Left colon (tissue), 2 donors: ENCODE measurements around the gene C6orf15. TPM values are rescaled to one million over a fixed set of nuclear protein-coding genes. Genes with fewer than 3 reads are reported as not detected.

ENCODE experiments used
- ATAC-seq: fragments of 200-7000 bp; cut with Tn5 transposase; one replicate; pipeline ENCODE4 v1.9.1; 2020; ENCODE audit warnings: mild to moderate bottlenecking, moderate library complexity
- DNase-seq, 2 donors: peaks; one replicate each; pipeline ENCODE4 v3.0.0-alpha.2; 2020
- intact Hi-C, 2 donors: fragments of 100-400 bp; cut with DNase I in 1 of 2; cut with micrococcal nuclease in 1 of 2; formaldehyde crosslinking; loops; one replicate each; pipeline versions ENCODE4 v1.11.2 to v1.14.0; 2022; cut with DNase I, micrococcal nuclease
- long read RNA-seq: library from polyadenylated mRNA; unstranded; transcript quantifications from one replicate; pipeline ENCODE4 v2.0.0, GENCODE V29; 2021
- total RNA-seq, 2 donors: library from RNA; stranded (reverse); fragmentation: NEBNext Ultra II Directional; extraction: Animal tissue kit (Norgen Biotek cat#: 25700); gene quantifications; one replicate each; pipeline ENCODE4 v1.2.1, GENCODE V29; 2021
- donor health status: DM: no; HTN: no; CAD: no.
- donor health status: DM: yes; HTN: yes; CAD: no.

C6orf15 gene
- not detected for total RNA-seq
- long read RNA-seq = 0 reads

DNA sequence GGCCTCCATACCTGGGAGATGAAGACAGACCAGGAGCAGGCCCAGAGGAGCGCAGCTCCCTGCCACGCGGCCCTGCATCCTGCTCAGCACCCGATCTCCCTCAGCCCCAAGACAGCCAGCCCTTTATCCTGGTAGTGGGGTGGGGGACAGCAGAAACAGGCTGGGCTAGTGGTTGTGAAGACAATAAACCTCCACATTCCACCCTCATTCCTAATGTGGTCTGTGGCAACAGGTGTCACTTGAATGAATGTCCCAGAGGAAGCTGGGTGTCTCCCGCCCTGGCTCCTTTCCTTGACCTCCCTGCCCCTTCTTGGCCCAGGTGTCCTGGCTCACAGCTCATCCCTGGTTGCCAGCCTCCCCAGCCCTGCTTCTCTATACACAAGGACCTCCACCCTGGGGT, at the start of gene C6orf15:
TSS of gene C6orf15 (minus strand) at position 98 of the 400 bp plus-strand sequence. CDS start at position 78, 20 bp downstream.
- no peak for DNase-seq
- intact Hi-C loops = no loop called here
- ATAC-seq = no peak

DNA sequence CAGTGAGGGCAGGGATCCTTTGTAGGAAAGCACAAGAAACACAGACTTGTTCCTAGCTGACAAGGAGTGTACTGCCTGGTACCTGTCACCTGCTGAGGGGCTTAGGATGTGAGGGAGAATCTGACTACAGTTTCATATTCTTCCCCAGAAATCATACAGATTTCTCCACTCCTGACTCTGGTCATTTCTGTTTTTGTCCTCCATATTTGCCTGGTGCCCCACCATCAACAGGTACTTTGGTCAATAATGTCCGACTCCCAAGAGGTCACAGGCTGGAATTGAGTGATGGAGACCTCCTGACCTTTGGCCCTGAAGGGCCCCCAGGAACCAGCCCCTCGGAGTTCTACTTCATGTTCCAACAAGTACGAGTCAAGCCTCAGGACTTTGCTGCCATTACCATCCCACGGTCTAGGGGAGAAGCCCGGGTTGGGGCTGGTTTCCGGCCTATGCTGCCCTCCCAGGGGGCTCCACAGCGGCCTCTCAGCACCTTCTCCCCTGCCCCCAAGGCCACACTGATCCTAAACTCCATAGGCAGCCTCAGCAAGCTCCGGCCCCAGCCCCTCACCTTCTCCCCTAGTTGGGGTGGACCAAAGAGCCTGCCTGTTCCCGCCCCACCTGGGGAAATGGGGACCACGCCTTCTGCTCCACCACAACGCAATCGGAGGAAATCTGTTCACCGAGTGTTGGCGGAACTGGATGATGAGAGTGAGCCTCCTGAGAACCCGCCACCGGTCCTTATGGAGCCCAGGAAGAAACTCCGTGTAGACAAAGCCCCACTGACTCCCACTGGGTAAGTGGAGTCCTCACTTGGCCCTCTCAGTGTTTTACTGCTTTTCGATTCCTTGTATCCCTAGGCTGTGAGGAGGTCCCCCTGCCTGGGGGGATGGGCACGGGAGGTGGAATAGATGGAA, 49.1 kb upstream of the C6orf15 start:
- intact Hi-C loops = no loop called here
- DNase-seq = no peak
- no peak for ATAC-seq

- DNase-seq (peak in 1 of 2 donors; percentile 43), ATAC-seq (peak; percentile 4)
- intact Hi-C loops = no loop called here
These were observed 46.8 kb upstream of the C6orf15 start for GRCh38 chr6:31158863-31159855.

- DNase-seq = peak; percentile 99
- intact Hi-C loops = no loop called here
- peak; percentile 94 for ATAC-seq
These were observed 45.9 kb upstream of the C6orf15 start, which contains the start of gene TCF19 for GRCh38 chr6:31158140-31158862. Gene TCF19 (plus strand): TSS chr6:31158589. CDS start chr6:31159470, 881 bp downstream.

- ATAC-seq (peak; percentile 29), DNase-seq (no peak)
- intact Hi-C loops = no loop called here
These were observed 45.3 kb upstream of the C6orf15 start, which contains the start of gene CCHCR1 for GRCh38 chr6:31157513-31158139. Gene CCHCR1 (minus strand): TSS chr6:31157802. CDS start chr6:31157600, 202 bp downstream.

- DNase-seq (no peak), ATAC-seq (no peak)
- intact Hi-C loops = no loop called here
These were observed 44.3 kb upstream of the C6orf15 start for GRCh38 chr6:31156641-31157040.

- ATAC-seq (no peak), DNase-seq (no peak)
- intact Hi-C loops = no loop called here
These were observed 42.1 kb upstream of the C6orf15 start for GRCh38 chr6:31154436-31154835.

GRCh38 chr6:31152781-31153180, 40.4 kb upstream of the C6orf15 start:
- no peak for DNase-seq
- intact Hi-C loops = no loop called here
- no peak for ATAC-seq

DNA sequence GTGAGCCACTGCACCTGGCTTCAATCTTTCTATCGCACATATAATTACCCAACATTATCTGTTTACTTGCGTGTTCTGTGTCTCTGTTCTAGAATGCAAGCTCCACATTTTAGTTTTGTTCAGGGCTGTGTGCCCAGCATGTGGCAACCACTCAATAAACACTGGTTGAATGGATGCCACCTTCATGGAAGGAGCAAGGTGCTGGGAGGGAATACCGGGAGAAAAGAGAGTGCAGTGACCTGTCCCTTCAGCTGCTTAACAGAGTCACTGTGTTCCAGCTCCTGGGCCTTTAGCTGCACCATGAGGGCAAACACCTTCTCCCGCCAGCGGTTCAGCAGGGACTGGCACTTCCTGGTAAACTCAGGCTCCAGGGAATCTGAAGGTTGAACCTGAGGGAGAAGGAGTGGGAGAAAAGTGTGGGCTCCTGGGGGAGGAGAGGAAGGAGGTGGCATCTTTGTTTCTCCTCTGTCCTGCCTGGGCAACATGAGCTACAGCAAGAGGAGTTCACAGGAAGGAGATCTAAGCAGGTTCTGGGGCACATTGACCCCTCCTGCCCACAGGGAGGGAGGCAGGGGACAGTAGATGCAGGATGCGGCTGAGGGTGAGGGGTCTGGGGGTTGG, 37.6 kb upstream of the C6orf15 start:
- no peak for DNase-seq
- intact Hi-C loops = no loop called here
- no peak for ATAC-seq

- DNase-seq (no peak), ATAC-seq (no peak)
- intact Hi-C loops = no loop called here
These were observed 33.0 kb upstream of the C6orf15 start for GRCh38 chr6:31145386-31145785.

GRCh38 chr6:31144970-31145340, 32.6 kb upstream of the C6orf15 start:
- DNase-seq (peak; percentile 73 to 82), ATAC-seq (peak; percentile 82)
- intact Hi-C loops = no loop called here

DNA sequence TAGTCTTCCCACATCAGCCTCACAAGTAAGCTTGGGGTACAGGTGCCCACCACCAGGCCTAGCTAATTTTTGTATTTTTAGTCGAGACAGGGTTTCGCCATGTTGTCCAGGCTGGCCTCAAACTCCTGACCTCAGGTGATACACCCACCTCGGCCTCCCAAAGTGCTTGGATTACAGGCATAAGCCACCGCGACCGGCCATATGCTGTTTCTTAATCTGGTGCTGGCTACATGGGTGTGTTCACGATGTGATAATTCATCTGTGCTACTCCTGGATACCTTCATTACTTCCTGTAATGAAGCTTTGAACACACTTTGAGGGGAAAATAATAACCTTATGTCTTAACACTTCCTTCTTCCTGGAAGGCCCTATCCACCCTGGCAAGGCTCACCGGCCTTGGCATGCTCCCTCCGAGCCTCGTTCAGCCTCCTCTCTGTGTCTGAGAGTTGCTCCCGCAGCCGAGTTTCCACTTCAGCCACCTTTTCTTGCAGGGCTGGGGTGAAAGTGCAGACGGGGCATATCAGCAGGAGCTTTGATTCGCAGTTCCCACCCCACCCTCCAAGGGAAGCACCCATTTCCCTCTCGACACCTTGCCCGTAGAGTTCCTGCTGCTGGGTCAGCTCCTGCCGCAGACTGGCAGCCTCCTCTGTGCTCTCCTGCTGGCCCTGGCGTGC, 32.1 kb upstream of the C6orf15 start:
- peak; percentile 70 to 77 for DNase-seq
- intact Hi-C loops = no loop called here
- peak; percentile 85 for ATAC-seq

GRCh38 chr6:31143148-31143547, 30.8 kb upstream of the C6orf15 start:
- ATAC-seq (no peak), DNase-seq (peak in 1 of 2 donors; percentile 48)
- intact Hi-C loops = no loop called here

- DNase-seq = no peak
- no peak for ATAC-seq
- intact Hi-C loops = no loop called here
These were observed 30.0 kb upstream of the C6orf15 start for GRCh38 chr6:31142361-31142761.

DNA sequence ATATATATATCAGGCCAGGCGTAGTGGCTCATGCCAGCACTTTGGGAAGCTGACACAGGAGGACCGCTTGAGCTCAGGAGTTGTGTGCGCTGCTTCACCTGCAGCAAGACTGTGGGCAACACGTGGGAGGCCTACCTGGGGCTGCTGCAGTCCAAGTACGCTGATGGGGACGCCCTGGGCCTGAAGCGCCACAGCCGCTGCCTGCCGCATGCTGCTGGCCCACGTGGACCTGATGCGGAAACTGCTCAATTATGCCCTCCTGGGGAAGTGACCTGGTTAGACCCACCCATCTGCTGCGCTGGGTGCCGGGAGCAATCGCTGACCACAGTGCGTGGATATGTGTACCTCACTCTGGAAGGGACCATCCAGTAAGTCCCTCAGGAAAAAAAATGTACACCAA, 28.3 kb upstream of the C6orf15 start:
- intact Hi-C loops = no loop called here
- ATAC-seq (no peak), DNase-seq (no peak)

DNA sequence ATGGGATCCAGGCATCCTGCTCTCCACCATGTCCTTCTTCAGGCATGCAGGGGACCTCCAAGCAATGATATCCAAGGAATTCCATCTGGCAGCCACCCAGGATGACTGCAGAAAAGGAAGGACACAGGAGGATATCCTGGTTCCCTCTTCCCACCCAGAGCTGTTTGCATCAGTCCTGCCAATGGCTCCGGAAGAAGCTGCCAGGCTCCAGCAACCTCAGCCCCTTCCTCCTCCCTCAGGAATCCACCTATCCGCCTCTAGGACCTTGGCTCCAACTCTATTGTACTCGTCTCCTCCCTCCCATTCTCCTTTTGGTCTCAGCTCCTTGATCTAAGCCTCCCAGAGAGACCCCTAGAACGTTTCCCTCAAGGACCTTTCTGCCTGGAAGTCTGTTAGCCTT, 27.2 kb upstream of the C6orf15 start:
- intact Hi-C loops = loop anchor here (5.0 kb wide), 2 partner anchors 53 to 228 kb away; no protein-coding TSS in a partner anchor
- ATAC-seq (no peak), DNase-seq (no peak)

DNA sequence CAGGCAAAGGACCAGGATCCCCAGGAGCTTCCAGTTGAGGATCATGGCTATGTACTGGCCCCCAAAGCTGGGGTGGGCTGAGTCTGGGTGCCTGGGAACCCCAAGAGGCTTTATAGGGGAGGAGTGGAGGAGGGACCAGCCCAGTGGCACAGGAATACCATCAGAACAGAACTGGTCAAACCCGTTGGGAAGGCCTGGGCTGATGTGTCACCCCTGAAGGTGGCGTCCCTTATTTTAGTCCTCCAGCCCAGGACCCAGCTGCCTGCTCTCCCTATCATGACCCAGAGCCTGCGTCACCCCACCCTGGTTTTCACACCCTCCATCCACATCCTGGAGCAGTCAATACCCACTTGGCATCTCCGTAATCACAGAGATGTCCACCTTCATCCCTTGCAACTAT, 26.6 kb upstream of the C6orf15 start, which contains the start of gene PSORS1C2:
TSS of gene PSORS1C2 (minus strand) at position 85 of the 400 bp plus-strand sequence. CDS start at position 45, 40 bp downstream.
- intact Hi-C loops = loop anchor here (5.0 kb wide), 2 partner anchors 53 to 228 kb away; no protein-coding TSS in a partner anchor
- DNase-seq = no peak
- ATAC-seq = no peak
